ENCODE results near the gene BAG2.
A peak's percentile ranks its signal among the peaks of the same experiment; 100 is the strongest.

The BAG2 gene

GRCh38 chr6:57172136-57173055 is at the start of gene BAG2:
TSS of gene BAG2 (plus strand) at chr6:57172326. CDS start at chr6:57172698, 372 bp downstream.
- DNase-seq = peak; percentile 87

GRCh38 chr6:57123111-57123510 is 49.0 kb upstream of the BAG2 start:
- no peak for DNase-seq

- DNase-seq = no peak
Measured at GRCh38 chr6:57127763-57128162, 44.4 kb upstream of the BAG2 start.

GRCh38 chr6:57130661-57131177 is 41.4 kb upstream of the BAG2 start:
- DNase-seq = no peak

GRCh38 chr6:57134954-57135353 is 37.2 kb upstream of the BAG2 start:
- DNase-seq = no peak

GRCh38 chr6:57135885-57136284 is 36.2 kb upstream of the BAG2 start:
- DNase-seq = no peak

DNA sequence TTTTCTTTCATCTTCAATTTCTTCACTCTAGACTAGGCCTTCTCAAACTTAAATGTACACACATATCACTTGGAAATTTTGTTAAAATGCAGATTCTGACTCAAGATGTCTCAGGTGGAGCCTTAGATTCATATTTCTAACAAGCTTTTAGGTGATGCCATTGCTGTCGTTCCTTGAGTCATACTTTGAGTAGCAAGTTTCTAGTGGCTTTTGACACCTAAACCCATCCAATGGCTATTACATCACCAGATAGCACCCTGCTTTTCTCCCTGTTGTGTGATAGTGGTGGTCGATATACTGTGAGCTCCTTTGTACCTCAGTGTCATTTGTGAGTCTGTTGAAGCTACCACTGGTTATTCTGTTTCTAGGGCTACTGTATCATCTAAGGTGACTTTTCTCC is 34.8 kb upstream of the BAG2 start:
- no peak for DNase-seq

DNA sequence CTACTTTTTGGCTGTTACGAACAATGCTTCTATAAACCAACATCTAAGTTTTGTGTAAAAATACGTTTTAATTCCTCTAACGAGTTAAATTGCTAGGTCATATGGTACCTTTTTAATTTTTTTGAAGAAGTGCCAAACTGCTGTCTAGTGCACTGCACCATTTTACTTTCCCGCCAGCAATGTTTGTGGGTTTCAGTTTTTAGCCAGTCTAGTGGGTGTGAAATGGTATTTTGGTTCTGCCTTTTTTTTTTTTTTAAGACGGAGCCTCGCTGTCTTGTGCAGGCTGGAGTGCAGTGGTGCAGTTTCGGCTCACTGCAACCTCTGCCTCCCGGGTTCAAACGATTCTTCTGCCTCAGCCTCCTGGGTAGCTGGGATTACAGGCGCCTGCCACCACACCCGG is 34.1 kb upstream of the BAG2 start:
- DNase-seq = no peak

GRCh38 chr6:57141451-57142177 is 30.5 kb upstream of the BAG2 start:
- no peak for DNase-seq

GRCh38 chr6:57142178-57142525 is 30.0 kb upstream of the BAG2 start:
- no peak for DNase-seq

- no peak for DNase-seq
Measured at GRCh38 chr6:57143690-57144089, 28.4 kb upstream of the BAG2 start.

- no peak for DNase-seq
Measured at GRCh38 chr6:57147401-57147800, 24.7 kb upstream of the BAG2 start.

GRCh38 chr6:57147955-57148858 is 23.9 kb upstream of the BAG2 start:
- DNase-seq = no peak

DNA sequence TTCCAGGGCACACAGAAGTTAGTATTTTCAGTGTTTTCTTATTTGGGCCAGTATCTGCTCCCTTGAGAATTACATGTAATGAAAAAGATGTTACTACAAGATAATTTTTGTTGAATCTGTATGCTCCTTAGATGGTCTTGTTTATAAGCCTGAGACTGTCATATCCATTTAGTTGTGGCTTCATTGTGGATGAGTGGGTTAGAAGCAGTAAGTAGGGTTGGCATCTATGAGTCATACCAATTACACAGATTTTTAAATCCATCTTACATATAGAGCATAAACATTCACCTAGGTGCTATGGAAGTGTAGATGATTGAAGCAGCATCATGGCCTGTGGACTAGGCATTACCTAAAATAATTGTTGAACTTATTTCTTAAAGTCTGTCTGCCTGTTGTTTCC is 13.5 kb upstream of the BAG2 start:
- no peak for DNase-seq

DNA sequence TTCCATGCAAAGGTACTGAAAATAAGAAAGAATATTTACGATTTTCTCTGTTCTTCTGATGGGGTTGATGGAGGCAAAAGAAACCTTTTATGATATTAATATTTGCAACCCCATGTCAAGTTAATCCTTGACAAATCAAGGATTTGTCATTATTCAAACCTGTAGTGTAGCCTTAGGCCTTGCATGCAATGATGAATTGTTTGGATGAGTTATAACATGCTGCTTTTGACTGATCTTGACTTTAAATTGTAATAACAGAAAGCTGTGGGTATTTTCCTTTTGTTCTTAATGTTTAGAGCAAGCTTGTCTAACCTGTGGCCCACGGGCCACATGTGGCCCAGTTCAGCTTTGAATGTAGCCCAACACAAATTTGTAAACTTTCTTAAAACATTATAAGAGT is 13.0 kb upstream of the BAG2 start:
- DNase-seq = no peak

GRCh38 chr6:57162028-57162427 is 10.1 kb upstream of the BAG2 start:
- no peak for DNase-seq

- no peak for DNase-seq
Measured at GRCh38 chr6:57162516-57162915, 9.6 kb upstream of the BAG2 start.

DNA sequence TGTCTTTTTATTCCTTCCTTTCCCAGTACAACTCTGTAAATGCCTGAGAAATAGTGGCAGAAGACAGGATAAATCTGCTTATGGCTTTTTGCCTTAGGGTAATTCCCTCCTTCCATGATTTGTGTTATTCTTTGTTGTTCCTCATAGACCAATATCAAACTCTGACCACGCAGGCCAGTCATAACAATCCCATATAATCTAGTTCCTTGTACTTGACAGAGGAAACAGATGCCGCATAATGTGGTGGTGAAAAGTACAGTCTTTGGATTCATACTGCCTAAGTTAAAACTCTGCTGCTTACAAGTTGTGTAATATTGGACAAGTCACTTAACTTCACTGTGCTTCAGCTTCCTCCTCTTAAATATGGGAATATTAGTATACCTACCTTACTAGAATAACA is 8.2 kb upstream of the BAG2 start:
- no peak for DNase-seq

- no peak for DNase-seq
Measured at GRCh38 chr6:57165080-57165479, 7.0 kb upstream of the BAG2 start.

GRCh38 chr6:57173056-57173885 is 1.1 kb downstream of the BAG2 start:
- DNase-seq = peak; percentile 29

GRCh38 chr6:57173886-57174510 is 1.9 kb downstream of the BAG2 start:
- no peak for DNase-seq

DNA sequence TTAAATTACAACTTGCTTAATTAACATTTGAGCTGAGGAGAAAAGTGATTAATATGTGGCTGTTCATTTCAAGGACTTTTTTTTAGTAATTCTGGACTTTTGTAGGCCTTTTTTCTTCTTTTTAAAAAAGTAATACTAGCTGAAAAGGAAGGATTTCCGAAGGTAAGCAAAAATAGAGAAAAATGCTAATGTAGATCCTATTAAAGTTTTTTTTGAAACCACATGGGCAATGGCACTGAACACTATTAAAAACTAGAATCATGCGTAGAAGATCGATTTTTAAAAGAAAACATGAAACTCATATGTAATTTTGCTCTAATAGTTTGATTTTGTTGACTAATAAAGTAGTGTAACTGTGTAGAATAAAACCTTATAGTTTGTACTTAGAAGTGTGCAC is 2.4 kb downstream of the BAG2 start:
- DNase-seq = no peak
